Measurements from ENCODE around the gene PPP3R1. TPM values are rescaled to one million over a fixed set of nuclear protein-coding genes. Genes with fewer than 3 reads are reported as not detected.

Gene PPP3R1
- total and polyA plus RNA-seq, 10 of the 15 experiments (the other 5 are each of a cell fraction or from before 2014, with no cell fraction given): 1.5 to 61.0 (median 15.8) TPM

- TF ChIP-seq BCL3 (IDR thresholded peaks at IDR 0.05; ENCODE audit: borderline replicate concordance, insufficient read depth, low read depth, low read length, poor library complexity, severe bottlenecking) (peak; percentile 34), EGR1 (IDR thresholded peaks at IDR 0.05; ENCODE audit: borderline replicate concordance in 1 of 2, low read depth in 2 of 2, low read length in 2 of 2) (peak; percentile 80 to 87), STAT3 (IDR thresholded peaks at IDR 0.05; ENCODE audit: low read depth, low read length) (no peak), SPI1 (IDR thresholded peaks at IDR 0.05; ENCODE audit: borderline replicate concordance, insufficient read depth, low read depth, low read length) (peak; percentile 60; the same call in 1 of the 2 replicates), ATF7 (IDR thresholded peaks at IDR 0.05; ENCODE audit: low read depth) (peak; percentile 61), NKRF (conservative IDR thresholded peaks at IDR 0.05) (peak; percentile 59; the same call in 1 of the 2 replicates), POLR2AphosphoS2 (IDR thresholded peaks at IDR 0.05; ENCODE audit: low read depth, low read length) (peak; percentile 85), YY1 (IDR thresholded peaks at IDR 0.05; ENCODE audit: low read depth, low read length) (peak; percentile 11; the same call in 1 of the 2 replicates), BACH1 (IDR thresholded peaks at IDR 0.05; ENCODE audit: borderline replicate concordance) (0 out of 2 replicates have a peak, but pooled peaks have one; percentile 66), USF1 (IDR thresholded peaks at IDR 0.05; ENCODE audit: borderline replicate concordance, extremely low read length, insufficient read depth, low read depth, low read length) (peak; percentile 86), RELB (IDR thresholded peaks at IDR 0.05; ENCODE audit: low read depth) (peak; percentile 48; the same call in 1 of the 2 replicates), RAD51 (IDR thresholded peaks at IDR 0.05) (peak; percentile 78), NR2C2 (IDR thresholded peaks at IDR 0.05; ENCODE audit: borderline replicate concordance, control insufficient read depth, insufficient read length, low read depth) (no peak), MTA2 (IDR thresholded peaks at IDR 0.05; ENCODE audit: low read depth) (no peak), NR2C1 (IDR thresholded peaks at IDR 0.05) (peak; percentile 47), RELA (IDR thresholded peaks at IDR 0.05; ENCODE audit: borderline replicate concordance, partially characterized antibody) (peak; percentile 45), MLLT1 (IDR thresholded peaks at IDR 0.05) (0 out of 2 replicates have a peak, but pooled peaks have one; percentile 17), MEF2A (IDR thresholded peaks at IDR 0.05; ENCODE audit: insufficient read depth, low read depth, low read length) (0 out of 2 replicates have a peak, but pooled peaks have one; percentile 50)
Observed at GRCh38 chr2:68252400-68253218, at the start of gene PPP3R1 (continued).

All from GM12878 (cell line).